NCI-H526 treated with DMSO at 0.1 percent for 48 hours (cell line): ENCODE data around the gene GNG7.
"Not testable (repeated sequence)": the region's sequence is repeated elsewhere in the genome, so short reads cannot be mapped to it uniquely, and the experiment has no call there.

Source experiments
- DNase-seq: peaks from one replicate; lab custom pipeline; 2025; lab: John Stamatoyannopoulos, UW

The GNG7 gene

GRCh38 chr19:2534423-2535013 is 168.0 kb downstream of the GNG7 start:
- no peak for DNase-seq

- no peak for DNase-seq
Observed at GRCh38 chr19:2533686-2534422, 168.6 kb downstream of the GNG7 start.

GRCh38 chr19:2533072-2533425 is 169.4 kb downstream of the GNG7 start:
- no peak for DNase-seq

- no peak for DNase-seq
Observed at GRCh38 chr19:2532252-2533071, 170.0 kb downstream of the GNG7 start.

- DNase-seq: not testable (repeated sequence)
Observed at GRCh38 chr19:2529942-2530341, 172.6 kb downstream of the GNG7 start.

- no peak for DNase-seq
Observed at GRCh38 chr19:2529473-2529918, 173.0 kb downstream of the GNG7 start.

GRCh38 chr19:2528675-2529101 is 173.8 kb downstream of the GNG7 start:
- DNase-seq: no peak

GRCh38 chr19:2527686-2528085 is 174.8 kb downstream of the GNG7 start:
- DNase-seq: no peak

- no peak for DNase-seq
Observed at GRCh38 chr19:2527171-2527570, 175.3 kb downstream of the GNG7 start.

- no peak for DNase-seq
Observed at GRCh38 chr19:2524840-2525723, 177.4 kb downstream of the GNG7 start.

- DNase-seq: no peak
Observed at GRCh38 chr19:2524361-2524839, 178.1 kb downstream of the GNG7 start.

- DNase-seq: no peak
Observed at GRCh38 chr19:2523630-2524311, 178.7 kb downstream of the GNG7 start.

- DNase-seq: no peak
Observed at GRCh38 chr19:2519482-2519881, 183.0 kb downstream of the GNG7 start.

GRCh38 chr19:2518856-2519255 is 183.6 kb downstream of the GNG7 start:
- DNase-seq: not testable (repeated sequence)

GRCh38 chr19:2517881-2518601 is 184.5 kb downstream of the GNG7 start:
- DNase-seq: no peak

- no peak for DNase-seq
Observed at GRCh38 chr19:2516727-2517126, 185.8 kb downstream of the GNG7 start.

GRCh38 chr19:2514981-2515518 is 187.4 kb downstream of the GNG7 start:
- DNase-seq: no peak

GRCh38 chr19:2512523-2513431 is 189.7 kb downstream of the GNG7 start:
- no peak for DNase-seq

- no peak for DNase-seq
Observed at GRCh38 chr19:2511991-2512390, 190.5 kb downstream of the GNG7 start.
